HPDE6-E6E7 (cell line): Measurements from ENCODE around the gene GNRH2.
"Not testable (repeated sequence)": the region's sequence is repeated elsewhere in the genome, so short reads cannot be mapped to it uniquely, and the experiment has no call there.

ENCODE experiments used
- DNase-seq: peaks from one replicate; pipeline ENCODE4 v3.0.0; 2011; ENCODE audit warnings: missing footprints; ENCODE audit errors: extremely low spot score

The GNRH2 gene

GRCh38 chr20:3043322-3043721 is at the start of gene GNRH2:
Gene GNRH2 (plus strand): TSS chr20:3043622. CDS start chr20:3044415, 793 bp downstream.
- DNase-seq, result no peak

- no peak for DNase-seq
These were observed 47.6 kb upstream of the GNRH2 start for GRCh38 chr20:2995796-2996195.

GRCh38 chr20:2998728-2999127 is 44.7 kb upstream of the GNRH2 start:
- no peak for DNase-seq

GRCh38 chr20:3000852-3001523 is 42.4 kb upstream of the GNRH2 start:
- peak; percentile 43 for DNase-seq

GRCh38 chr20:3003416-3003815 is 40.0 kb upstream of the GNRH2 start:
- DNase-seq, result no peak

- DNase-seq, result peak; percentile 26
These were observed 32.3 kb upstream of the GNRH2 start for GRCh38 chr20:3010985-3011723.

- DNase-seq, result no peak
These were observed 31.7 kb upstream of the GNRH2 start for GRCh38 chr20:3011752-3012151.

- no peak for DNase-seq
These were observed 29.7 kb upstream of the GNRH2 start for GRCh38 chr20:3013771-3014170.

GRCh38 chr20:3014179-3014578 is 29.2 kb upstream of the GNRH2 start:
- no peak for DNase-seq

GRCh38 chr20:3014662-3015061 is 28.8 kb upstream of the GNRH2 start:
- DNase-seq, result no peak

GRCh38 chr20:3015302-3015701 is 28.1 kb upstream of the GNRH2 start:
- not testable (repeated sequence) for DNase-seq

GRCh38 chr20:3021327-3021726 is 22.1 kb upstream of the GNRH2 start:
- DNase-seq, result no peak

- DNase-seq, result no peak
These were observed 21.6 kb upstream of the GNRH2 start for GRCh38 chr20:3021777-3022176.

- not testable (repeated sequence) for DNase-seq
These were observed 20.6 kb upstream of the GNRH2 start for GRCh38 chr20:3022559-3023490.

GRCh38 chr20:3027987-3028386 is 15.4 kb upstream of the GNRH2 start:
- DNase-seq, result no peak

- DNase-seq, result no peak
These were observed 11.8 kb upstream of the GNRH2 start for GRCh38 chr20:3031524-3032147.

- DNase-seq, result no peak
These were observed 10.8 kb upstream of the GNRH2 start for GRCh38 chr20:3032624-3033023.

GRCh38 chr20:3037654-3038053 is 5.8 kb upstream of the GNRH2 start:
- no peak for DNase-seq

- no peak for DNase-seq
These were observed 5.0 kb upstream of the GNRH2 start for GRCh38 chr20:3038454-3038853.

GRCh38 chr20:3039426-3039825 is 4.0 kb upstream of the GNRH2 start:
- no peak for DNase-seq

- DNase-seq, result no peak
These were observed 3.3 kb upstream of the GNRH2 start for GRCh38 chr20:3040086-3040485.
